Small intestine (tissue), 7 donors: ENCODE measurements around the gene ARID1A. TPM values are rescaled to one million over a fixed set of nuclear protein-coding genes. Genes with fewer than 3 reads are reported as not detected.

Experiments
- DNase-seq, 2 donors: peaks; one replicate each; pipeline versions ENCODE4 v3.0.0 to v3.0.0-alpha.2; 2013
- FAIRE-seq: peaks from 2 replicates; lab custom pipeline; 2012; peaks lifted over from hg19 to GRCh38; lab: Jason Lieb, UNC
- H3K27ac ChIP-seq, 3 donors: one replicate each; pipeline ENCODE4 v1.5.1; 2013; ENCODE audit warnings: low read length in 2 of 3, mild to moderate bottlenecking in 2 of 3, control low read depth in 1 of 3, inconsistent platforms in 1 of 3, low read depth in 1 of 3, moderate library complexity in 1 of 3
- H3K27me3 ChIP-seq, 3 donors: one replicate each; pipeline ENCODE4 v1.6.1; 2013; ENCODE audit warnings: low read length in 3 of 3, inconsistent platforms in 1 of 3; ENCODE audit not compliant: control insufficient read depth in 3 of 3, insufficient read depth in 3 of 3
- H3K36me3 ChIP-seq, 3 donors: one replicate each; pipeline ENCODE4 v1.6.1; 2013; ENCODE audit warnings: low read length in 3 of 3, inconsistent platforms in 1 of 3, low read depth in 1 of 3, mild to moderate bottlenecking in 1 of 3, moderate library complexity in 1 of 3; ENCODE audit not compliant: control insufficient read depth in 3 of 3, insufficient read depth in 2 of 3
- H3K4me1 ChIP-seq, 3 donors: one replicate each; pipeline ENCODE4 v1.6.1; 2013; ENCODE audit warnings: low read length in 2 of 3, inconsistent platforms in 1 of 3, low read depth in 1 of 3, mild to moderate bottlenecking in 1 of 3, moderate library complexity in 1 of 3; ENCODE audit not compliant: control insufficient read depth in 3 of 3, insufficient read depth in 2 of 3
- H3K4me3 ChIP-seq, 3 donors: one replicate each; pipeline ENCODE4 v1.5.1; 2013; ENCODE audit warnings: low read length in 3 of 3, control low read depth in 1 of 3, inconsistent platforms in 1 of 3, low read depth in 1 of 3, mild to moderate bottlenecking in 1 of 3, moderate library complexity in 1 of 3
- H3K9me3 ChIP-seq, 2 donors: one replicate each; pipeline ENCODE4 v1.6.1; 2013; ENCODE audit warnings: low read depth in 1 of 2, low read length in 1 of 2; ENCODE audit not compliant: control insufficient read depth in 2 of 2, insufficient read depth in 1 of 2
- WGBS, 3 donors: extraction: QIAGEN DNeasy Blood & Tissue Kit; methylation state at CpG; one replicate each; pipeline ENCODE4 v1.1.7; 2013; 5-methylcytosine and 5-hydroxymethylcytosine counted together
- polyA plus RNA-seq, 4 donors: library from polyadenylated mRNA; stranded (reverse) in 3 of 4; unstranded in 1 of 4; fragments of 200-250 nt in 3 of 4; fragments of 120-200 nt in 1 of 4; gene quantifications; one replicate each; pipeline versions ENCODE4 v1.2.1 to v1.2.3, GENCODE V29; 2013
- donor health status: healthy with polysubstance abuse.
- donor health status: control.
- donor health status: control.
- donor health status: Bipolar disorder and iron deficiency.
- donor health status: healthy.

The ARID1A gene
- polyA plus RNA-seq, 4 donors = 7.8 to 59.7 (median 18.7) TPM

DNA sequence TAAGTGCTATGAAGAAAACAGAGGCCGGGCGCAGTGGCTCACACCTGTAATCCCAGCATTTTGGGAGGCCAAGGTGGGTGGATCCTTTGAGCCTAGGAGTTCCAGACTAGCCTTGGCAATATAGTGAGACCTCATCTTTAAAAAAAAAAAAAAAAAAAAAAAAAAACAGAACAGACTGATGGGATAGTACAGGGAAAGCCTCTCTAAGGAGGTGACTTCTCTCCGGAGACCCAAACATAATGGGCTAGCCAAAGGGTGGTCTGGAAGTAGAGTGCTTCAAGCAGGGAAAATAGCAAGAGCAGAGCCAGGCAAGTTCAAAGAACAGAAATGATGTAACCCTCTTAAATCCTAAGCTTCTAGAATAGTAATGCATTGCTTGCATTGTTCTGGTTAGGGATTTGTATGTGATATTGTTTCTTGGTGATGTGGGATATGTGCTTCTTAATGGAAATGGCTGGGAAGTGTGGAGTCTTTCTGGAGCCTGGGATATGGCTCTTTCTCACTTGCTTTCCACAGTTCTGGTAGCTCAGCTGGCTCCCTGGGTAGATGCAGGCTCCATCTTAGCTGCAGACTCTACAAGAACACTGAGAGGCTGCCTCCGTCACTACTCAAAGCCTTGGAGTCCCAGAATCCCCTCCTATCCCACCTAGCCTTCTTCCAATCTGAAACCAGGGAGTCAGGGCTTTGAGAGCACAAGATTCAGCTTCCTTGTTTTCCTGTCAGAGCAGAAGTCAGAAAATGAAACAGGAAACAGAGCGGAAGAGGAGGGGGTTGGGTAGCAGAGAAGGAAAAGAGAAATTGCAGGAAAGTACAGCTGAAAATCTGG, 90.0 kb downstream of the ARID1A start:
- 67 to 82% (median 68%) methylated on average over 5 of the region's 5 CpGs for WGBS, 3 donors
- Histone ChIP-seq H3K36me3 (peaks cover 2 to 12% (median 6%) of the 10 kb centered on the region in 3 donors), H3K27ac (peak overlapping the region; percentile 82 to 98 (median 97)), H3K9me3 (no peaks in the 10 kb centered on the region), H3K27me3 (no peaks in the 10 kb centered on the region), H3K4me3 (no peak overlapping the region), H3K4me1 (peaks cover 2 to 42% (median 19%) of the 10 kb centered on the region in 3 donors)
- DNase-seq (peak; percentile 54 to 63), FAIRE-seq (no peak)

DNA sequence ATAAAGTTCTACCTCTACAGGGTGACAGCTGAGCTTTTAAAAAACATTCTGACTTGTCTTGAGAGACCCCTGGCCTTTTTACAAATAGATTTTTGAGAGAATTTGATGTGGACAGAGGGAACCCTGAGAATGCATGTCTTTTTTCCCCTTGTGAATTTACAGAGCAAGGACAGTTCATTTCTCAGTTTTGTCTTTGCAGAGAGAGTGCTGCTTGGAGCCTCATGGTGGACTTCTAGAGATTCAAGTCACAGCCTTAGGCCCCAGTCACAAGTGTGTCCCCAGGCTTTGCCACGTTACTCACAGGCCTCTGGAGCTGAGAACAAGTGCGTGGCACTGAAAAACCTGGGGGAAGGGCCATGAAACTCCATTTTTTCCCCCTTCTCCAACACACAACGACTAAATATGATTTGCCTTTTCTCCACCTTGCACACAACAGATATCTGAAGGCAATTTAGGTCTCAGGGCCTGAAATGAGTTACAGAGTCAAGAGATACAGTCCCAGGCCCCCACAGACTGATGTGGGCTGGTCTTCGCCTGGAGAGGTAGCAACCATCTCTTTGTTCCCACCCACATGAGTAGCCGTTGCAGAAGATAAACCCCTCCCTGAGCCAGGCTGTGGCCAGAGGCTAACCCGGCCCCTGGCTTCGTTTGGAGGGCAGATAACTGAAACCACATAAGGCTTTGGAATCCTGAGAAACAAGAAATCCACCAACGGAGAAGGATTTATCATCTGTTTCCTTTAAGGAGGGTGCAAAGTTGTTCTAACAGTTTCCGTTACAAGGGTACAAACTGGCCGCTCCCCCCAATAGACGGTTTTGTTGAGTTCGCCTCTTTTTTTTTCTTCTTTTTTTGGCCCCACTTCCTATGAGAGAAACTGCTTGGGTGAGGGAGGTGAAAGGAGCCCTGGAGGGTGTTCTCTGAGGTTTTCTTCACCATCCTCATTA, 90.9 kb downstream of the ARID1A start:
- FAIRE-seq (no peak), DNase-seq (peak; percentile 55 to 63)
- Histone ChIP-seq H3K36me3 (peaks cover 2 to 11% (median 4%) of the 10 kb centered on the region in 3 donors), H3K27ac (peak overlapping the region; percentile 82 to 98 (median 97)), H3K4me1 (peaks cover 2 to 42% (median 19%) of the 10 kb centered on the region in 3 donors), H3K4me3 (peak overlapping the region; percentile 57 to 81 (median 64)), H3K9me3 (no peaks in the 10 kb centered on the region), H3K27me3 (no peaks in the 10 kb centered on the region)
- 10 to 21% (median 14%) methylated on average over 12 of the region's 12 CpGs for WGBS, 3 donors

DNA sequence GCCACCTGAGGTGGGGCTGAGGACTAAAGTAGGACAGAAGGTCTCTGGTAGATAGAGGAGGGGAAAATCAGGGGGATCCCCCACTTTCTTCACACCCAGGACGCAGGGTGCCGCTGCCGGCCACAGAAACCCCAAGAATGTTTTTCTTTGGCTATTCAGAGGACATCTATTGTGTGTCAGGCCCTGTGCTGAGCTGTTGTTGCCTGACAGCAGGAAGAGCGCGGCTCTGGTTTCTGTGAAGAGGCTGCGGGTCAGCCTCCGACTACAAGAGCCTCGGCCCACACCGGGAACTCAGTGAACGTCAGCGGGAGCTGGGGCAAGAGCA, 91.5 kb downstream of the ARID1A start:
- peaks cover 2 to 42% (median 19%) of the 10 kb centered on the region in 3 donors for H3K4me1 ChIP-seq
- H3K4me3 ChIP-seq = peak overlapping the region; percentile 57 to 81 (median 64)
- no peaks in the 10 kb centered on the region for H3K27me3 ChIP-seq
- H3K27ac ChIP-seq = peak overlapping the region; percentile 82 to 98 (median 97)
- no peaks in the 10 kb centered on the region for H3K9me3 ChIP-seq
- DNase-seq (no peak), FAIRE-seq (no peak)
- 0% methylated on average over 11 of the region's 11 CpGs for WGBS, 3 donors
- peaks cover 0 to 11% (median 4%) of the 10 kb centered on the region in 3 donors for H3K36me3 ChIP-seq

DNA sequence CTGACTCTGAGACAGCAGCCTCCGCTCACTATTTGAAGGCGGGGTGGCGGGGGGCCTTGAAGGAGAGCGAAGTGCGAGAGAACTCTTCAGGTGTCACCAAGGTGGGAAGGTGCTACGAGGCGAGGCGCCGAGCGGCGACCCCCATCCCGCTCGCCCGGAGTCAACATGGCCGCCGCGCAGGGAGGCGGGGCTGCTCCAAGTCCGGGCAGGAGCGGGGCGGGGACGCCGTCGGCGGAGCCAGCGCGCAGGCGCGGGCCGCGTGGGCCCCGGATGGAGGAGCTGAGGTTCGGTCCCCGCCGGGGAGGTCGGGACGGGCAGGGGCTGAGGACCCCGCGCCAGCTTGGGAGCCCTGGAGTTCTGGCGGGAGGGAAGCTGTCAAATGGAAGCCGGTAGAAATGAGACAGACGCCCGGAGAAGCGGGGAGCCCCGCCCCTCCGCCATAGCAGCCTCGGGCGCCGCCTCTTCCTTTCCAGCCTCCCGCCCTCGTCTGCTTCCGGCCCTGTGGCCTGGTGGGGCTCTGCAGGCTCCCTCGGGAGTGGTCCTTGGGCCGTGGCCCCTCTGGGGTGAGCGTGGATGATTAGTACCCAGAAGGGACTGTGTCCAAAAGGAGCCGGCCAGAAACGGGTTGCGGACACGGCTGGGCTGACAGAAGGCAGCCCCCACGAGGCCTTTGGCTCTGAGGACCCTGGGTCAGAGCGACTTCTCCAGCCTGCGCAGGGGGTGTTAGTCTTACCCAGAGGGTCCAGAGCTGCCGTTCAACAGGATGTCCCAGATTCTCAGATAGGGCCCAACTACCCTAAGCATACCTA, 92.1 kb downstream of the ARID1A start, which contains the start of gene PIGV:
Gene PIGV, plus strand, starts transcription at position 245 of the 809 bp plus-strand sequence. CDS start 2,866 bp downstream, outside the sequence.
- no peak for FAIRE-seq
- peak; percentile 84 to 96 for DNase-seq
- Histone ChIP-seq H3K4me1 (peaks cover 2 to 42% (median 16%) of the 10 kb centered on the region in 3 donors), H3K27ac (peak within 1 kb of the TSS; percentile 82 to 98 (median 97)), H3K36me3 (peaks cover 1 to 11% (median 3%) of the 10 kb centered on the region in 3 donors), H3K27me3 (no peaks in the 10 kb centered on the region), H3K4me3 (peak within 1 kb of the TSS; percentile 57 to 81 (median 64)), H3K9me3 (no peaks in the 10 kb centered on the region)
- 0 to 1% (median 0%) methylated on average over 58 to 63 of the region's 63 CpGs for WGBS, 3 donors

DNA sequence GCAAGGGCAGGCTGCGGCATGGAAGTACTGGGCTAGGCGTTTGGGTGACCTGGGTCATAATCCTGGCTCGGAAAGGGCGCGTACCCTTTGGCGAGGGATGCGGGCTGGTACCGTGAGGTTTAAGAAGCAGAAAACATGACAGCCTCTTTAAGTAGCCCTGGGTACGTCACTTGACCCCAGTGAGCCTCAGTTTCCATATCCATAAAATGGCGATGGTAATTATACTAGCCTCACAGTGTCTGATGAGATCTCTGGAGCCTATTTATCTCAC, 92.6 kb downstream of the ARID1A start:
- Histone ChIP-seq H3K27me3 (no peaks in the 10 kb centered on the region), H3K27ac (peak overlapping the region; percentile 82 to 98 (median 97)), H3K4me3 (peak overlapping the region; percentile 57 to 81 (median 64)), H3K36me3 (peaks cover 4 to 11% (median 5%) of the 10 kb centered on the region in 3 donors), H3K4me1 (peaks cover 2 to 38% (median 16%) of the 10 kb centered on the region in 3 donors), H3K9me3 (no peaks in the 10 kb centered on the region)
- no peak for FAIRE-seq
- no peak for DNase-seq
- WGBS, 3 donors = 1 to 2% (median 1%) methylated on average over 10 of the region's 10 CpGs

DNA sequence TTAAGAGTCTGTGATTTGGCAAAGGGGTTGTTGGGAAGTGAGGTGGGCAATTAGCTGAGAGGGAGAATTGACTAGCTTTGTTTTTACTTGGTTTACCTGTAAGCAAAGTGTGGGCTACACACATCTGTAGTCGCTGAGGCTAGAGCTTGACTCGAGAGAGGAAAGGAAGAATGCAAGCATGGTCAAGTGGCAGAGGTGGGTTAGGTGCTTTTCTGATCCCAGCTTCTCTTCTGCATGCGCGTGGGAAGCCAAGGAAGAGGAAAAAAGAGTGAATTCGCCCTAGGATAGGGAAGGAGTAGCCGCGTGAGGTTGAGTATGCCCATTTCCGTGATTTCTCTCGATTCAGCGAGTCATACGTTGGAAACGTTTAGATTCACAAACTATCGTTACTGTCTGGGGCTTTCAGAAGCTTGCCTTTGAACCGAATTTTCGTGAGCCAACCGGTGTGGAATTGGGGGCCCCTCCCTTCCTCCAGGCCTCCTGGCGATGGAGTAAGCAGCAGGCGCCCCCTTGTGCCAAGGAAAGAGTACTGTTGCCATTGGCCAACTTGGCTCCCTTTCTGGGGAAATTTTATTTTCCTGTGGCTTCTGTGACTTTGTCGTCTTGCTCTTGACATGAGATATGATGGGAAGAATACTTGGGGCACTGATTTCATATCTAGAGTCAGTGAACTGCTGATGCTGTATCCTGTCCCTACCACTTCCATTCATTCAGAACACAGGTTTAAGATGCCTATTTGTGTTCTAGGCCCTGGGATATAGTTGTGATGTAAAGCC, 93.2 kb downstream of the ARID1A start:
- H3K36me3 ChIP-seq = peaks cover 4 to 11% (median 5%) of the 10 kb centered on the region in 3 donors
- H3K27ac ChIP-seq = peak overlapping the region; percentile 82 to 98 (median 97)
- 0 to 1% (median 0%) methylated on average over 19 of the region's 19 CpGs for WGBS, 3 donors
- peak overlapping the region; percentile 3 to 81 (median 57) for H3K4me3 ChIP-seq
- FAIRE-seq (no peak), DNase-seq (peak; percentile 88 to 90)
- no peaks in the 10 kb centered on the region for H3K27me3 ChIP-seq
- no peaks in the 10 kb centered on the region for H3K9me3 ChIP-seq
- H3K4me1 ChIP-seq = peaks cover 0 to 32% (median 12%) of the 10 kb centered on the region in 3 donors

DNA sequence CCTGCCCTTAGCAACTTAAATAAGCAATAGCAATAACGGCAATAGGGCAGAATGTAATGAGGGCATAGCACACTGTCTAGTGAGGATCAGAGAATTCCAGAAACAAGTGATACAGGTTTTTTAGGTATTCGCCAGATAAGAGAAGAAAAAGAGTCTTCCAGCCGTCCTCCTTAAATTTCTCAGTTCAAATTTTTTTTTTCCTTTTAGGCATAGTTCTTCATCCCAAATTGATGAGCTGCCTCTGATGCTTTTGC, 93.7 kb downstream of the ARID1A start:
- H3K4me3 ChIP-seq = no peak overlapping the region
- no peaks in the 10 kb centered on the region for H3K9me3 ChIP-seq
- H3K27ac ChIP-seq = no peak overlapping the region
- no peaks in the 10 kb centered on the region for H3K27me3 ChIP-seq
- FAIRE-seq (no peak), DNase-seq (no peak)
- peaks cover 0 to 27% (median 8%) of the 10 kb centered on the region in 3 donors for H3K4me1 ChIP-seq
- WGBS, 3 donors = 60 to 68% (median 65%) methylated on average over 3 of the region's 3 CpGs
- H3K36me3 ChIP-seq = peaks cover 4 to 14% (median 9%) of the 10 kb centered on the region in 3 donors
